Kidney (tissue), 14 donors: Measurements from ENCODE around the gene SLC17A9. TPM values are rescaled to one million over a fixed set of nuclear protein-coding genes. Genes with fewer than 3 reads are reported as not detected.

ENCODE experiments used
- DNase-seq, 5 donors: peaks; one replicate each; pipeline ENCODE4 v3.0.0-alpha.2; 2013 to 2020
- FAIRE-seq: peaks from 2 replicates; lab custom pipeline; 2012; peaks lifted over from hg19 to GRCh38; lab: Jason Lieb, UNC
- H3K27ac ChIP-seq, 2 donors: one replicate each; pipeline ENCODE4 v1.7.0; 2013; ENCODE audit warnings: low read depth in 2 of 2, low read length in 2 of 2, inconsistent platforms in 1 of 2
- H3K27me3 ChIP-seq: one replicate; pipeline ENCODE4 v1.7.1; 2013; ENCODE audit warnings: low read length, inconsistent platforms; ENCODE audit not compliant: control insufficient read depth, insufficient read depth
- H3K36me3 ChIP-seq, 3 donors: one replicate each; pipeline versions ENCODE4 v1.7.0 to v1.7.1; 2013; ENCODE audit warnings: low read length in 3 of 3, control low read depth in 1 of 3, inconsistent platforms in 1 of 3; ENCODE audit not compliant: insufficient read depth in 3 of 3, control insufficient read depth in 2 of 3
- H3K4me1 ChIP-seq, 3 donors: one replicate each; pipeline versions ENCODE4 v1.7.0 to v1.7.1; 2013; ENCODE audit warnings: low read length in 3 of 3, inconsistent platforms in 1 of 3, low read depth in 1 of 3; ENCODE audit not compliant: control insufficient read depth in 2 of 3, insufficient read depth in 2 of 3
- H3K4me3 ChIP-seq, 3 donors: one replicate each; pipeline versions ENCODE4 v1.7.0 to v1.8.1; 2013; ENCODE audit warnings: low read length in 3 of 3, control low read depth in 1 of 3, inconsistent platforms in 1 of 3
- H3K9ac ChIP-seq, 3 donors: one replicate each; pipeline versions ENCODE4 v1.7.0 to v1.7.1; 2013; ENCODE audit warnings: low read length in 3 of 3, control low read depth in 1 of 3, inconsistent platforms in 1 of 3
- H3K9me3 ChIP-seq, 3 donors: one replicate each; pipeline versions ENCODE4 v1.7.0 to v1.7.1; 2013; ENCODE audit warnings: low read length in 3 of 3, control low read depth in 1 of 3, inconsistent platforms in 1 of 3; ENCODE audit not compliant: control insufficient read depth in 2 of 3, insufficient read depth in 1 of 3
- intact Hi-C: fragments of 100-400 bp; cut with DNase I; formaldehyde crosslinking; loops from one replicate; pipeline ENCODE4 v1.11.1; 2022
- polyA plus RNA-seq: library from polyadenylated mRNA; stranded (reverse); fragments of 350-450 nt; fragmentation: Illumina TruSeq; extraction: RNeasy Lipid Tissue Mini Kit (QIAGEN cat#74804); gene quantifications from one replicate; pipeline ENCODE4 v1.2.3, GENCODE V29; 2014; ENCODE audit warnings: low read depth, low replicate concordance; ENCODE audit not compliant: insufficient read depth
- total RNA-seq: library from RNA; stranded (reverse); fragmentation: NEBNext Ultra II Directional; extraction: Animal tissue kit (Norgen Biotek cat#: 25700); gene quantifications from one replicate; pipeline ENCODE4 v1.2.1, GENCODE V29; 2021
- TF ChIP-seq, protein P1 (sequence below): IDR thresholded peaks from 3 replicates; pipeline ENCODE4 v1.5.1; 2012; ENCODE audit warnings: mild to moderate bottlenecking, moderate library complexity, borderline replicate concordance; ENCODE audit not compliant: insufficient read depth; ENCODE audit errors: extremely low read depth
- donor health status: control.
- donor health status: control.
- donor health status: control.
- donor health status: control.
- donor health status: control.
- donor health status: DM: yes; HTN: yes; CAD: no.
- donor health status: Normal renal cell carcinoma (clear cell type).

The SLC17A9 gene
- total and polyA plus RNA-seq, 2 donors from 2014 or later: 2.0 to 9.5 TPM

DNA sequence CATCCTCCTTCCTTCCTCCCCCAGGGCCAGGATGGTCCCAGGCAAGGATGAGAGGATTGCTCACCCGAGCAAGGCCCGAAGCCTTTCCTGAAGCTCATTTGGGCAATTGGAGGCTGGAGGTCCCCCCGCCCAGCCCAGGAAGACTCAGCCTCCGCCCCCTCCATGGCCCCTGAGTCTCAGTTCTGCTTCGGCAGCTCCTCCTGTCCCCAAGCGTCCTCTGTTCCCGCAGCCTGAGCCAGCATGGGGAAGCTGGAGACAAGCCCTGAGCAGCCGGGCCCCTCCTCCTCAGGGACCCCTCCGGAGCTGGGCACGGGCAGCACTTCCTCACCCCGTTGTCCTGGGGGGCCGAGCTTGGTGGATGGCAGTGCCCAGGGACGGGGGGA lies 26.0 kb downstream of the SLC17A9 start:
- Histone ChIP-seq H3K9ac (no peak overlapping the region), H3K27me3 (peaks cover 14% of the 10 kb centered on the region), H3K9me3 (no peaks in the 10 kb centered on the region), H3K4me1 (no peaks in the 10 kb centered on the region), H3K36me3 (no peaks in the 10 kb centered on the region), H3K4me3 (no peak overlapping the region), H3K27ac (no peak overlapping the region)
- FAIRE-seq: no peak
- TF ChIP-seq, protein P1, sequence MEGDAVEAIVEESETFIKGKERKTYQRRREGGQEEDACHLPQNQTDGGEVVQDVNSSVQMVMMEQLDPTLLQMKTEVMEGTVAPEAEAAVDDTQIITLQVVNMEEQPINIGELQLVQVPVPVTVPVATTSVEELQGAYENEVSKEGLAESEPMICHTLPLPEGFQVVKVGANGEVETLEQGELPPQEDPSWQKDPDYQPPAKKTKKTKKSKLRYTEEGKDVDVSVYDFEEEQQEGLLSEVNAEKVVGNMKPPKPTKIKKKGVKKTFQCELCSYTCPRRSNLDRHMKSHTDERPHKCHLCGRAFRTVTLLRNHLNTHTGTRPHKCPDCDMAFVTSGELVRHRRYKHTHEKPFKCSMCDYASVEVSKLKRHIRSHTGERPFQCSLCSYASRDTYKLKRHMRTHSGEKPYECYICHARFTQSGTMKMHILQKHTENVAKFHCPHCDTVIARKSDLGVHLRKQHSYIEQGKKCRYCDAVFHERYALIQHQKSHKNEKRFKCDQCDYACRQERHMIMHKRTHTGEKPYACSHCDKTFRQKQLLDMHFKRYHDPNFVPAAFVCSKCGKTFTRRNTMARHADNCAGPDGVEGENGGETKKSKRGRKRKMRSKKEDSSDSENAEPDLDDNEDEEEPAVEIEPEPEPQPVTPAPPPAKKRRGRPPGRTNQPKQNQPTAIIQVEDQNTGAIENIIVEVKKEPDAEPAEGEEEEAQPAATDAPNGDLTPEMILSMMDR: no peak
- intact Hi-C loops: no loop called here
- no peak for DNase-seq

DNA sequence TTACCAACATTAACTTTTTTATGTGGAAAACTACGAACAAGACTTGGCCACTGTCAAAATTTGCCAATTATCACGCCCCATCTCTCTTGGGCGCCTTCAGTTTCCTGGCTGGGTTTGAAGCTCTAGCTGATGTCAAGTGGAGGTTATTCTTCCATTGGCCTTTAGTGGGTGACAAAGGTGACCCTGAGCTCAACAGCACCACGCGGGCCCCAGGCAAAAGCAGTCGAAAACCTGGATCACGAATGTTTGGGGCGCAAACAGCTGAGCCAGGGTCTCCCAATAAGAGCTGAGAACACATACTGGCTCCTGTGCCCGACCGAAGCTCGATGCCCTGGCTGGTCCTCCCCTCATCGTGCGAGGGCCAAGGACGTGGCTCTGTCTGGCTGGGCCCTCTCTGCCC lies 26.8 kb downstream of the SLC17A9 start:
- DNase-seq (no peak), FAIRE-seq (no peak)
- Histone ChIP-seq H3K27ac (no peak overlapping the region), H3K4me3 (no peak overlapping the region), H3K4me1 (no peaks in the 10 kb centered on the region), H3K27me3 (peaks cover 11% of the 10 kb centered on the region), H3K9me3 (no peaks in the 10 kb centered on the region), H3K9ac (no peak overlapping the region), H3K36me3 (no peaks in the 10 kb centered on the region)
- intact Hi-C loops: no loop called here
- TF ChIP-seq, protein P1: no peak

DNA sequence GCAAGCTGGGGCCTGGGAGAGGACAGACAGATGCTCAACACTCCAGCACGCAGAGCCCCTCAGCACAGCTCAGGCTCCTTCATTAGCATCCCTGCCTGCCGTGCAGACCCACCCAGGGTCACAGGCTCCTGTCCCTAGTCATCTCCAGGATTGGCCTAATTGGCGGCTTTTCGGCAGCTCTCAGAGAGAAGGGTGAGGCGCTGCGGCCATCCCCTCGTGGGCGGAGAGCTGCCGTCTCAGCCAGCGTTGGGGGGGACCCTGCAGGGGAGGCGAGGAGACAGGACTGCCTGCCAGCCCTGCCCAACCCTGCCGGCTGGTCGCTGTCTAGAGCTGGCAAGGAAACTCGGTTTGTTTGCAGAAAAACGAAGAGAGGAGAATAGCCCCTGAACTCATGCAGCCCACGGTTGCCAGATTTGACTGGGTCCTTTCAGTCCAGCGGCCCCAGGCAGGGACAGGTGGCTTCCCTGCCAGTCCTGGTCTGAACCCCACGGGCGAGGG lies 27.4 kb downstream of the SLC17A9 start:
- Histone ChIP-seq H3K9me3 (no peaks in the 10 kb centered on the region), H3K27me3 (peaks cover 11% of the 10 kb centered on the region), H3K36me3 (no peaks in the 10 kb centered on the region), H3K27ac (no peak overlapping the region), H3K4me3 (no peak overlapping the region), H3K9ac (no peak overlapping the region), H3K4me1 (no peaks in the 10 kb centered on the region)
- FAIRE-seq: no peak
- intact Hi-C loops: no loop called here
- TF ChIP-seq, protein P1: no peak
- DNase-seq: no peak

DNA sequence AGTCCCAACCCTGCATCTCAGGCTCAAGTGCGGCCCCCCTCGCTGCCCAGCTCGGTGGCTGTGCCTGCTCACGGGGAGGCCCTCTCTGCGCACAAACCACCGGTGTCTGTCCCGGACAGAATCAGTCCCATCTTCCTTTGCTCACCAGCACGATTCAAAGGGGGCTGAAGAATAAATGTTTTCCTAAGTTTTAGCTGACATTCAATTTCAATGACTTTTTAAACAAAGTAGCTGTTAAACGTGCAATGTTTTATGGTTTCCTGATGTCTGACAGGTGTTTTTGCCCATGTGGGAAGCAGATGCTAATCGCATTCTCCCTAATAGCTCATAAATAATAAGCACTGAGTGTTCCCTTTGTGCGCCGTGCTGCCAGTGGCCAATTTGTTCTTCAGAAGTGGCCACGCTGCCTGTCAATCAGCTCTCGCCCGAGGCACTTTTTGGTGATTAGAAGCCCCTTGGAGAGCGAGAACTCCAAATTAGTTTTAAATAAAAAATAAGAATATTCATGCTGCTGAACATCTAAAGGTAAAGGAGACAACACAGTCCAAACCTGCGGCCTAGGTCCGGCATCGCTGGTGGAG lies 28.0 kb downstream of the SLC17A9 start:
- DNase-seq: no peak
- no peaks in the 10 kb centered on the region for H3K4me1 ChIP-seq
- no peaks in the 10 kb centered on the region for H3K9me3 ChIP-seq
- H3K9ac ChIP-seq: no peak overlapping the region
- peaks cover 11% of the 10 kb centered on the region for H3K27me3 ChIP-seq
- intact Hi-C loops: no loop called here
- TF ChIP-seq, protein P1: no peak
- no peak overlapping the region for H3K4me3 ChIP-seq
- H3K27ac ChIP-seq: no peak overlapping the region
- FAIRE-seq: no peak
- H3K36me3 ChIP-seq: no peaks in the 10 kb centered on the region
